Common myeloid progenitor, CD34-positive (primary cell): ENCODE data around the gene C6orf62.
A peak's percentile ranks its signal among the peaks of the same experiment; 100 is the strongest.
"Not testable (repeated sequence)": the region's sequence is repeated elsewhere in the genome, so short reads cannot be mapped to it uniquely, and the experiment has no call there.

ENCODE experiments used
- CTCF ChIA-PET: fragments of 350-600 bp; sonication (Branson Sonifier 250); formaldehyde crosslinking; loops from one replicate; lab custom pipeline; 2021; ENCODE audit warnings: antibody characterized with exemption; lab: Charles Lee
- POLR2A ChIA-PET: fragments of 350-600 bp; sonication (Branson Sonifier 250); formaldehyde crosslinking; loops from one replicate; lab custom pipeline; 2021; ENCODE audit warnings: antibody characterized with exemption; lab: Charles Lee
- DNase-seq, 3 donors: peaks; one replicate each; pipeline versions ENCODE4 v3.0.0 to v3.0.0-alpha.2; 2013
- H3K27ac ChIP-seq, 2 experiments: 1 replicate in 1 of 2; 2 replicates in 1 of 2; pipeline ENCODE4 v1.7.0; 2013; ENCODE audit warnings: inconsistent platforms in 2 of 2, low read length in 2 of 2, mild to moderate bottlenecking in 2 of 2, low read depth in 1 of 2, moderate library complexity in 1 of 2; ENCODE audit not compliant: severe bottlenecking in 2 of 2, insufficient read depth in 1 of 2, poor library complexity in 1 of 2
- H3K27me3 ChIP-seq, 5 experiments: replicated peaks in 2 of 5; 1 replicate in 3 of 5; 2 replicates in 2 of 5; pipeline versions ENCODE4 v1.6.1 to v1.7.0; 2013; ENCODE audit warnings: low read length in 4 of 5, mild to moderate bottlenecking in 2 of 5, moderate library complexity in 2 of 5, inconsistent platforms in 1 of 5; ENCODE audit not compliant: insufficient read depth in 5 of 5, control insufficient read depth in 4 of 5
- H3K36me3 ChIP-seq, 4 experiments: 1 replicate in 2 of 4; 2 replicates in 2 of 4; pipeline versions ENCODE4 v1.6.1 to v1.7.0; 2013; ENCODE audit warnings: low read length in 3 of 4, control low read depth in 1 of 4, mild to moderate bottlenecking in 1 of 4; ENCODE audit not compliant: control insufficient read depth in 4 of 4, insufficient read depth in 4 of 4
- H3K4me1 ChIP-seq, 4 experiments: 1 replicate in 3 of 4; 2 replicates in 1 of 4; pipeline versions ENCODE4 v1.6.1 to v1.7.1; 2013; ENCODE audit warnings: low read length in 3 of 4, mild to moderate bottlenecking in 3 of 4, control low read depth in 1 of 4, inconsistent platforms in 1 of 4, moderate library complexity in 1 of 4; ENCODE audit not compliant: control insufficient read depth in 4 of 4, insufficient read depth in 4 of 4; ENCODE audit errors: control extremely low read depth in 1 of 4
- H3K4me3 ChIP-seq, 7 experiments: 1 replicate in 4 of 7; 2 replicates in 3 of 7; pipeline versions ENCODE4 v1.5.1 to v1.7.0; 2013; ENCODE audit warnings: mild to moderate bottlenecking in 7 of 7, low read length in 6 of 7, moderate library complexity in 6 of 7, inconsistent platforms in 2 of 7, low read depth in 2 of 7, control low read depth in 1 of 7; ENCODE audit not compliant: insufficient read depth in 4 of 7, control insufficient read depth in 1 of 7; ENCODE audit errors: extremely low read depth in 1 of 7
- H3K9me3 ChIP-seq, 5 experiments: 1 replicate in 4 of 5; 2 replicates in 1 of 5; pipeline versions ENCODE4 v1.6.1 to v1.7.1; 2013; ENCODE audit warnings: low read length in 4 of 5, mild to moderate bottlenecking in 2 of 5, inconsistent platforms in 1 of 5, low read depth in 1 of 5, moderate library complexity in 1 of 5; ENCODE audit not compliant: control insufficient read depth in 4 of 5, insufficient read depth in 2 of 5; ENCODE audit errors: control extremely low read depth in 1 of 5
- WGBS: methylation state at CpG from one replicate; pipeline ENCODE4 v1.1.5; 2013; ENCODE audit not compliant: insufficient coverage; 5-methylcytosine and 5-hydroxymethylcytosine counted together

Gene C6orf62

GRCh38 chr6:24702720-24703282 lies 16.2 kb downstream of the C6orf62 start:
- no peak for DNase-seq
- no peaks in the 10 kb centered on the region for H3K9me3 ChIP-seq
- 93% methylated on average over 3 of the region's 4 CpGs for WGBS
- ChIA-PET CTCF (interaction anchor here (1.3 to 3.7 kb wide), 5 partner anchors 12 to 134 kb away, joined by 3 to 16 read pairs (median 6); no protein-coding TSS in a partner anchor), POLR2A (no interaction called here)
- H3K36me3 ChIP-seq = peaks cover 20 to 73% (median 41%) of the 10 kb centered on the region in 4 experiments
- no peak overlapping the region for H3K4me3 ChIP-seq
- no peak overlapping the region for H3K27ac ChIP-seq
- no peaks in the 10 kb centered on the region for H3K4me1 ChIP-seq
- H3K27me3 ChIP-seq = no peaks in the 10 kb centered on the region

GRCh38 chr6:24699521-24700359 lies 19.2 kb downstream of the C6orf62 start:
- WGBS = no CpG with 5 or more reads among the region's 3 CpGs
- Histone ChIP-seq H3K27ac (no peak overlapping the region), H3K4me3 (no peak overlapping the region), H3K27me3 (no peaks in the 10 kb centered on the region), H3K36me3 (peaks cover 12 to 47% (median 24%) of the 10 kb centered on the region in 4 experiments), H3K9me3 (no peaks in the 10 kb centered on the region), H3K4me1 (no peaks in the 10 kb centered on the region)
- DNase-seq = no peak
- ChIA-PET POLR2A (no interaction called here), CTCF (interaction anchor here (12.3 kb wide), 1 partner anchor 118 kb away, joined by 150 read pairs; no protein-coding TSS in a partner anchor)

GRCh38 chr6:24696097-24696496 lies 22.9 kb downstream of the C6orf62 start:
- Histone ChIP-seq H3K9me3 (no peaks in the 10 kb centered on the region), H3K27me3 (no peaks in the 10 kb centered on the region), H3K36me3 (peaks cover 0 to 13% (median 1%) of the 10 kb centered on the region in 4 experiments), H3K4me1 (no peaks in the 10 kb centered on the region), H3K27ac (no peak overlapping the region), H3K4me3 (no peak overlapping the region)
- ChIA-PET POLR2A (no interaction called here), CTCF (interaction anchor here (1.0 to 12.3 kb wide), 3 partner anchors 50 to 175 kb away, joined by 3 to 150 read pairs (median 4); partner anchors contain the start of gene KIAA0319)
- DNase-seq = no peak
- WGBS = no CpG with 5 or more reads among the region's 2 CpGs

- H3K27ac ChIP-seq, H3K27me3 ChIP-seq, H3K4me1 ChIP-seq, POLR2A ChIA-PET, H3K9me3 ChIP-seq, H3K4me3 ChIP-seq: not testable (repeated sequence)
- peaks cover 0 to 13% (median 1%) of the 10 kb centered on the region in 4 experiments for H3K36me3 ChIP-seq
- CTCF ChIA-PET = interaction anchor here (1.0 to 12.3 kb wide), 8 partner anchors 12 to 262 kb away, joined by 3 to 150 read pairs (median 3); partner anchors contain the start of genes ACOT13 and KIAA0319
- DNase-seq = peak; percentile 46 to 73 (median 72)
- 9% methylated on average over 4 of the region's 8 CpGs for WGBS
Measured at GRCh38 chr6:24695635-24696034, 23.3 kb downstream of the C6orf62 start.

GRCh38 chr6:24694198-24694597 lies 24.8 kb downstream of the C6orf62 start:
- Histone ChIP-seq H3K36me3 (peaks cover 0 to 6% (median 0%) of the 10 kb centered on the region in 4 experiments), H3K9me3 (no peaks in the 10 kb centered on the region), H3K27me3 (no peaks in the 10 kb centered on the region), H3K4me3 (no peak overlapping the region), H3K27ac (no peak overlapping the region), H3K4me1 (no peaks in the 10 kb centered on the region)
- WGBS = no CpG with 5 or more reads among the region's 1 CpG
- DNase-seq = no peak
- CTCF ChIA-PET = interaction anchor here (0.8 to 12.3 kb wide), 6 partner anchors 11 to 261 kb away, joined by 3 to 150 read pairs (median 3); partner anchors contain the start of genes ACOT13 and ALDH5A1
- POLR2A ChIA-PET = no interaction called here

GRCh38 chr6:24692848-24693592 lies 25.9 kb downstream of the C6orf62 start:
- 83% methylated on average over 1 of the region's 2 CpGs for WGBS
- no peak overlapping the region for H3K4me3 ChIP-seq
- H3K36me3 ChIP-seq = peaks cover 0 to under 1% (median 0%) of the 10 kb centered on the region in 4 experiments
- H3K4me1 ChIP-seq = no peaks in the 10 kb centered on the region
- POLR2A ChIA-PET = no interaction called here
- CTCF ChIA-PET = interaction anchor here (1.5 to 12.3 kb wide), 3 partner anchors 10 to 117 kb away, joined by 3 to 150 read pairs (median 4); no protein-coding TSS in a partner anchor
- no peaks in the 10 kb centered on the region for H3K27me3 ChIP-seq
- no peak for DNase-seq
- H3K27ac ChIP-seq = no peak overlapping the region
- H3K9me3 ChIP-seq = no peaks in the 10 kb centered on the region
